K562 (cell line): ENCODE results near the gene LTBP1. TPM values are rescaled to one million over a fixed set of nuclear protein-coding genes. Genes with fewer than 3 reads are reported as not detected.

ENCODE experiments used
- ATAC-seq: fragments of 200-7000 bp; cut with Tn5 transposase; 3 replicates; pipeline ENCODE4 v1.9.1; 2020; ENCODE audit warnings: moderate library complexity
- BruUV-seq: library from RNA; stranded (reverse); fragments of 400-500 nt; replicated peaks from 2 replicates; lab custom pipeline; 2021; lab: Mats Ljungman, UMichigan
- CTCF ChIA-PET: fragments of 300-600 bp; formaldehyde crosslinking; extraction: SDS; loops from one replicate; lab custom pipeline; 2021; ENCODE audit warnings: low intra/inter-chr PET ratio; lab: Yijun Ruan, JAX
- POLR2A ChIA-PET: fragments of 300-600, 350-650 bp; sonication (Branson Sonifier 250); formaldehyde crosslinking; extraction: SDS; loops from one replicate; lab custom pipeline; 2021; ENCODE audit warnings: antibody characterized with exemption, inconsistent platforms; lab: Yijun Ruan, JAX
- DNase-seq, 4 experiments: peaks; one replicate each; pipeline versions ENCODE4 v3.0.0 to v3.0.0-alpha.2; 2011 to 2018; ENCODE audit warnings: low spot score in 3 of 4, mixed read lengths in 3 of 4; ENCODE audit errors: extremely low read depth in 1 of 4
- FAIRE-seq: peaks from 2 replicates; lab custom pipeline; 2011; peaks lifted over from hg19 to GRCh38; lab: Jason Lieb, UNC
- H2AFZ ChIP-seq: 2 replicates; pipeline ENCODE4 v1.6.0; 2011; ENCODE audit warnings: low read depth, low read length, control low read depth, inconsistent platforms
- H3K27ac ChIP-seq: fragments of 200-600 bp; 3 replicates; pipeline ENCODE4 v1.8.0; 2011; ENCODE audit warnings: low read depth, mild to moderate bottlenecking, control low read depth, inconsistent platforms, low read length, moderate library complexity, mixed read lengths; ENCODE audit errors: extremely low read depth
- H3K27me3 ChIP-seq, 2 experiments: fragments of 300-600 bp in 1 of 2; 2 replicates in 1 of 2; 3 replicates in 1 of 2; pipeline versions ENCODE4 v1.6.0 to v1.8.0; 2011; ENCODE audit warnings: inconsistent platforms in 2 of 2, low read length in 2 of 2, mild to moderate bottlenecking in 1 of 2, mixed read lengths in 1 of 2, moderate library complexity in 1 of 2; ENCODE audit not compliant: control insufficient read depth in 2 of 2, insufficient read depth in 2 of 2
- H3K36me3 ChIP-seq: fragments of 300-600 bp; 3 replicates; pipeline ENCODE4 v1.8.0; 2011; ENCODE audit warnings: mild to moderate bottlenecking, low read length, inconsistent platforms; ENCODE audit not compliant: control insufficient read depth, insufficient read depth
- H3K4me1 ChIP-seq, 2 experiments: fragments of 200-600 bp in 1 of 2; replicated peaks in 1 of 2; 2 replicates in 1 of 2; 3 replicates in 1 of 2; pipeline versions ENCODE4 v1.5.1 to v1.8.0; 2011; ENCODE audit warnings: inconsistent platforms in 2 of 2, low read length in 2 of 2, mild to moderate bottlenecking in 1 of 2, mixed read lengths in 1 of 2, moderate library complexity in 1 of 2; ENCODE audit not compliant: control insufficient read depth in 2 of 2, insufficient read depth in 2 of 2
- H3K4me2 ChIP-seq: 2 replicates; pipeline ENCODE4 v1.6.1; 2011; ENCODE audit warnings: low read length, control low read depth, inconsistent platforms, mixed read lengths; ENCODE audit not compliant: insufficient read depth
- H3K4me3 ChIP-seq: fragments of 200-600 bp; sonication (generic), shearing (Covaris generic); 2 replicates; pipeline ENCODE4 v1.5.1; 2016; ENCODE audit warnings: control low read depth, inconsistent platforms
- H3K79me2 ChIP-seq: fragments of 200-600 bp; 3 replicates; pipeline ENCODE4 v1.8.0; 2011; ENCODE audit warnings: low read length, inconsistent platforms; ENCODE audit not compliant: control insufficient read depth, insufficient read depth
- H3K9ac ChIP-seq, 2 experiments: 2 replicates each; pipeline versions ENCODE4 v1.6.0 to v1.6.1; 2011; ENCODE audit warnings: low read depth in 2 of 2, low read length in 2 of 2, control low read depth in 1 of 2, inconsistent platforms in 1 of 2, mild to moderate bottlenecking in 1 of 2, mixed read lengths in 1 of 2; ENCODE audit not compliant: insufficient read depth in 1 of 2
- H3K9me1 ChIP-seq: one replicate; pipeline ENCODE4 v1.6.0; 2011; ENCODE audit warnings: inconsistent platforms, mild to moderate bottlenecking, low read length, moderate library complexity; ENCODE audit not compliant: control insufficient read depth, insufficient read depth
- H3K9me3 ChIP-seq: replicated peaks from 2 replicates; pipeline ENCODE4 v1.5.1; 2011; ENCODE audit warnings: low read depth, low read length, inconsistent platforms; ENCODE audit not compliant: control insufficient read depth, insufficient read depth
- H4K20me1 ChIP-seq: replicated peaks from 2 replicates; pipeline ENCODE4 v1.6.1; 2011; ENCODE audit warnings: low read length, inconsistent platforms, mixed read lengths; ENCODE audit not compliant: control insufficient read depth, insufficient read depth
- ERF ChIP-seq: fragments of 450-650 bp; formaldehyde crosslinking; IDR thresholded peaks from 2 replicates; pipeline ENCODE4 v1.4.0; 2020; ENCODE audit warnings: mild to moderate bottlenecking, mixed read lengths
- ILK ChIP-seq: fragments of 450-650 bp; IDR thresholded peaks from 2 replicates; pipeline ENCODE4 v1.6.1; 2016; ENCODE audit warnings: missing genetic modification characterization, low read depth, mild to moderate bottlenecking, missing compliant biosample characterization, moderate library complexity, borderline replicate concordance
- NCOA2 ChIP-seq, 2 experiments: fragments of 450-650 bp; IDR thresholded peaks; 2 replicates each; pipeline ENCODE4 v1.6.1; 2018; ENCODE audit warnings: mild to moderate bottlenecking in 2 of 2, moderate library complexity in 1 of 2; ENCODE audit not compliant: partially characterized antibody in 2 of 2
- NFE2L1 ChIP-seq: fragments of 450-650 bp; IDR thresholded peaks from 2 replicates; pipeline ENCODE4 v1.6.1; 2016; ENCODE audit warnings: missing genetic modification characterization, low read depth, mild to moderate bottlenecking, missing compliant biosample characterization, moderate library complexity, borderline replicate concordance
- POLR2B ChIP-seq: fragments of 450-650 bp; IDR thresholded peaks from 2 replicates; pipeline ENCODE4 v1.6.1; 2018; ENCODE audit warnings: low read depth; ENCODE audit not compliant: partially characterized antibody
- XRCC5 ChIP-seq: fragments of 200-400 bp; formaldehyde crosslinking; IDR thresholded peaks from 2 replicates; pipeline ENCODE4 v1.6.1; 2017; ENCODE audit warnings: low read depth, mild to moderate bottlenecking, low read length
- ZC3H11A ChIP-seq: IDR thresholded peaks from 2 replicates; pipeline ENCODE4 v1.6.1; 2012; ENCODE audit warnings: low read depth, low read length, improper control_type of control experiment
- ZKSCAN1 ChIP-seq: fragments of 150-350 bp; IDR thresholded peaks from 2 replicates; pipeline ENCODE4 v1.6.1; 2016; ENCODE audit warnings: low read depth, low read length
- WGBS: fragments of 100-300 bp; shearing (Covaris generic); methylation state at CpG from one replicate; pipeline ENCODE4 v1.1.6; 2016; ENCODE audit warnings: low coverage, mixed read lengths; ENCODE audit not compliant: insufficient coverage; ENCODE audit errors: missing lambda C conversion rate; 5-methylcytosine and 5-hydroxymethylcytosine counted together
- in situ Hi-C: fragments of 300-500 bp; cut with MboI; formaldehyde crosslinking; loops from 4 replicates; pipeline ENCODE4 v1.15.0; 2018; ENCODE audit warnings: inconsistent platforms, mixed read lengths
- intact Hi-C: fragments of 100-400 bp; cut with micrococcal nuclease; formaldehyde crosslinking; loops from 2 replicates; pipeline ENCODE4 v1.14.2; 2022
- polyA plus RNA-seq, 8 experiments: library from polyadenylated mRNA; depleted of rRNA in 4 of 8; stranded (reverse) in 5 of 8; unstranded in 3 of 8; fragments of >200 nt; fragmentation: Nextera tagmentation in 2 of 8; fragmentation: Illumina TruSeq in 1 of 8; extraction: Ambion mirVana in 2 of 8; extraction: Trizol in 1 of 8; gene quantifications; 2 replicates each; pipeline versions ENCODE4 v1.2.1 to v1.2.3, GENCODE V29; 2011 to 2014; ENCODE audit warnings: inconsistent platforms in 1 of 8, missing spikeins in 1 of 8
- total RNA-seq, 7 experiments: library from RNA; depleted of rRNA in 6 of 7; stranded (reverse); fragments of >200 nt in 6 of 7; fragmentation: Illumina TruSeq in 2 of 7; extraction: Trizol in 2 of 7; gene quantifications; 2 replicates each; pipeline versions ENCODE4 v1.2.1 to v1.2.3, GENCODE V29; 2011 to 2021; ENCODE audit warnings: low replicate concordance in 1 of 7
- TF ChIP-seq, protein P1 (sequence below), 2 experiments: fragments of 450-650 bp in 1 of 2; sonication (generic) in 1 of 2; formaldehyde crosslinking in 1 of 2; IDR thresholded peaks in 1 of 2; conservative IDR thresholded peaks in 1 of 2; 2 replicates each; pipeline versions ENCODE4 v1.6.1 to v1.8.1; 2016 to 2023; ENCODE audit warnings: mild to moderate bottlenecking in 2 of 2, moderate library complexity in 2 of 2, inconsistent platforms in 1 of 2, missing genetic modification reagents in 1 of 2

LTBP1 gene
- total and polyA plus RNA-seq, 9 of the 15 experiments (the other 6 are each of a cell fraction or from before 2014, with no cell fraction given): 3.6 to 16.4 (median 8.5) TPM

DNA sequence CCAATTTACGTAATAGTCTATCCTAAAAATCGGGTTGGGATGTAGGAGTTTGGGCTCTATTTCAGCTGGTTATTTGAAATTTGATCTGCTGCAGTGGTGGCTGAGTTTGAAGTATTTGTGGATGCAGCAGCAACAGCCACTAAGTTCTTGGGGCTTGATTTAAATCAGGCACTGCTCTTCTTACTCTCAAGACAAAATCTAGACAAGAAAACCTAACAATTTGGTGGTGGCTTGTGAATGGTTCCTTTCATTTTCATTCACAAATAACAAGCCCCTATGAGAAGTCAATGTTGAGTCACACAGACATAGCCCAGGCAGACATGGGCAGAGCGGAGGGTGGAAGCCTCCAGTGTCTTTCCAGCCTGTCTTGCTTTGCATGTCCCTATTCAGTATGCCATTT is 199.3 kb downstream of the LTBP1 start:
- WGBS: 34% methylated on average over 3 of the region's 3 CpGs
- ChIA-PET CTCF (no interaction called here), POLR2A (no interaction called here)
- no peaks in the 10 kb centered on the region for H3K9me1 ChIP-seq
- H4K20me1 ChIP-seq: no peaks in the 10 kb centered on the region
- H3K9ac ChIP-seq: no peak overlapping the region
- DNase-seq: no peak
- no peaks in the 10 kb centered on the region for H3K36me3 ChIP-seq
- in situ Hi-C loops (no loop called here), intact Hi-C loops (no loop called here)
- no peak for FAIRE-seq
- H3K4me2 ChIP-seq: no peak overlapping the region
- no peak overlapping the region for H3K27ac ChIP-seq
- no peak overlapping the region for H3K4me3 ChIP-seq
- H3K9me3 ChIP-seq: no peaks in the 10 kb centered on the region
- no peaks in the 10 kb centered on the region for H3K27me3 ChIP-seq
- TF ChIP-seq NCOA2 (IDR thresholded peaks at IDR 0.05; ENCODE audit: partially characterized antibody in 2 of 2) (no peak), ERF (CRISPR knock-in tag) (no peak), ZKSCAN1 (no peak), XRCC5 (no peak), ILK (tag) (no peak), ZC3H11A (no peak), NFE2L1 (tag) (no peak), POLR2B (no peak)
- TF ChIP-seq, protein P1, sequence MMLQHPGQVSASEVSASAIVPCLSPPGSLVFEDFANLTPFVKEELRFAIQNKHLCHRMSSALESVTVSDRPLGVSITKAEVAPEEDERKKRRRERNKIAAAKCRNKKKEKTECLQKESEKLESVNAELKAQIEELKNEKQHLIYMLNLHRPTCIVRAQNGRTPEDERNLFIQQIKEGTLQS (IDR thresholded peaks at IDR 0.05): no peak
- TF ChIP-seq, protein P1 (CRISPR knock-in tag; conservative IDR thresholded peaks at IDR 0.05): no peak
- TF ChIP-seq, all 486 proteins: peak for 0
- no TSS peak for BruUV-seq
- Histone ChIP-seq H3K4me1 (peaks cover 0 to 6% of the 10 kb centered on the region in 2 experiments; a peak in 2 of 5 replicates), H3K79me2 (no peaks in the 10 kb centered on the region), H2AFZ (no peak overlapping the region)
- ATAC-seq: no peak
